Endometrial microvascular endothelial cells (primary cell): ENCODE measurements around the gene ZNF763. TPM values are rescaled to one million over a fixed set of nuclear protein-coding genes. Genes with fewer than 3 reads are reported as not detected.

Experiments used
- total RNA-seq: library from RNA; depleted of rRNA; stranded (reverse); fragments of >200 nt; gene quantifications from one replicate; pipeline ENCODE4 v1.2.3, GENCODE V29; 2015; ENCODE audit errors: inconsistent ontology term

The ZNF763 gene
- total RNA-seq, 1 donor from 2014 or later, result 1.5 TPM

Other genes with a start within 250 kb of the ZNF763 start
- 4.9 TPM for gene ZNF823, start 226.1 kb upstream of the ZNF763 start, total RNA-seq
- gene ZNF441, start 198.0 kb upstream of the ZNF763 start, total RNA-seq, result 1.3 TPM
- gene ZNF491, start 166.5 kb upstream of the ZNF763 start, total RNA-seq, result 0.09 TPM
- gene ZNF440, start 150.8 kb upstream of the ZNF763 start, total RNA-seq, result 4.2 TPM
- 0.09 TPM for gene ZNF439, start 116.3 kb upstream of the ZNF763 start, total RNA-seq
- 3.3 TPM for gene ZNF69, start 77.3 kb upstream of the ZNF763 start, total RNA-seq
- gene ZNF700, start 39.9 kb upstream of the ZNF763 start, total RNA-seq, result 2.2 TPM
- 1.2 TPM for gene ZNF433, start 70.6 kb downstream of the ZNF763 start, total RNA-seq
- gene ZNF878, start 87.9 kb downstream of the ZNF763 start, total RNA-seq, result 0.09 TPM
- 3.7 TPM for gene ZNF844, start 99.7 kb downstream of the ZNF763 start, total RNA-seq
- 0.56 TPM for gene ZNF20, start 175.3 kb downstream of the ZNF763 start, total RNA-seq
- 1.9 TPM for gene ZNF625, start 191.7 kb downstream of the ZNF763 start, total RNA-seq
- 2.0 TPM for gene ZNF136, start 198.1 kb downstream of the ZNF763 start, total RNA-seq